ENCODE results near the gene WNT5A.

- TF ChIP-seq RAD21 (IDR thresholded peaks at IDR 0.05; ENCODE audit: low read depth) (no peak), CTCF (IDR thresholded peaks at IDR 0.05 in 2 of 3, conservative IDR thresholded peaks at IDR 0.05 in 1 of 3; ENCODE audit: borderline replicate concordance in 1 of 3, insufficient read depth in 1 of 3, low read depth in 2 of 3, low read length in 2 of 3) (no peak), EZH2 (IDR thresholded peaks at IDR 0.05) (no peak), MAX (IDR thresholded peaks at IDR 0.05) (no peak), ZNF274 (IDR thresholded peaks at IDR 0.05; ENCODE audit: low read depth, low read length) (no peak), YY1 (IDR thresholded peaks at IDR 0.05; ENCODE audit: extremely low read depth, insufficient replicate concordance, low read depth, low read length) (no peak), POLR2A (IDR thresholded peaks at IDR 0.05; ENCODE audit: borderline replicate concordance, extremely low read depth, insufficient read depth, insufficient read length) (no peak), REST (IDR thresholded peaks at IDR 0.05; ENCODE audit: low read depth) (no peak), POLR2AphosphoS5 (IDR thresholded peaks at IDR 0.05; ENCODE audit: low read depth, low read length) (no peak), EGR1 (IDR thresholded peaks at IDR 0.05; ENCODE audit: low read depth) (no peak), SIN3A (IDR thresholded peaks at IDR 0.05; ENCODE audit: low read depth) (no peak), JUND (IDR thresholded peaks at IDR 0.05) (no peak)
- TF ChIP-seq, protein P1, sequence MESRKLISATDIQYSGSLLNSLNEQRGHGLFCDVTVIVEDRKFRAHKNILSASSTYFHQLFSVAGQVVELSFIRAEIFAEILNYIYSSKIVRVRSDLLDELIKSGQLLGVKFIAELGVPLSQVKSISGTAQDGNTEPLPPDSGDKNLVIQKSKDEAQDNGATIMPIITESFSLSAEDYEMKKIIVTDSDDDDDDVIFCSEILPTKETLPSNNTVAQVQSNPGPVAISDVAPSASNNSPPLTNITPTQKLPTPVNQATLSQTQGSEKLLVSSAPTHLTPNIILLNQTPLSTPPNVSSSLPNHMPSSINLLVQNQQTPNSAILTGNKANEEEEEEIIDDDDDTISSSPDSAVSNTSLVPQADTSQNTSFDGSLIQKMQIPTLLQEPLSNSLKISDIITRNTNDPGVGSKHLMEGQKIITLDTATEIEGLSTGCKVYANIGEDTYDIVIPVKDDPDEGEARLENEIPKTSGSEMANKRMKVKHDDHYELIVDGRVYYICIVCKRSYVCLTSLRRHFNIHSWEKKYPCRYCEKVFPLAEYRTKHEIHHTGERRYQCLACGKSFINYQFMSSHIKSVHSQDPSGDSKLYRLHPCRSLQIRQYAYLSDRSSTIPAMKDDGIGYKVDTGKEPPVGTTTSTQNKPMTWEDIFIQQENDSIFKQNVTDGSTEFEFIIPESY (IDR thresholded peaks at IDR 0.05; ENCODE audit: extremely low read depth, insufficient replicate concordance, low read length), result no peak
- TF ChIP-seq, protein P2, sequence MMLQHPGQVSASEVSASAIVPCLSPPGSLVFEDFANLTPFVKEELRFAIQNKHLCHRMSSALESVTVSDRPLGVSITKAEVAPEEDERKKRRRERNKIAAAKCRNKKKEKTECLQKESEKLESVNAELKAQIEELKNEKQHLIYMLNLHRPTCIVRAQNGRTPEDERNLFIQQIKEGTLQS (IDR thresholded peaks at IDR 0.05), result no peak
Measured at GRCh38 chr3:55431041-55431440, 56.1 kb downstream of the WNT5A start.

Data from HCT116 (cell line).